NCI-H1417 (cell line): ENCODE data around the gene POLR2C.

Source experiments
- DNase-seq, 3 experiments: peaks; one replicate each; lab custom pipeline; 2025; lab: John Stamatoyannopoulos, UW

Gene POLR2C

GRCh38 chr16:57504001-57504400, 41.5 kb downstream of the POLR2C start:
- DNase-seq = peak in 1 of 3 experiments; percentile 35

GRCh38 chr16:57504491-57504890, 42.0 kb downstream of the POLR2C start:
- DNase-seq = no peak

GRCh38 chr16:57505169-57505568, 42.7 kb downstream of the POLR2C start:
- peak in 1 of 3 experiments; percentile 16 for DNase-seq

GRCh38 chr16:57507136-57508034, 44.9 kb downstream of the POLR2C start:
- peak; percentile 32 to 97 (median 94) for DNase-seq

- no peak for DNase-seq
Observed at GRCh38 chr16:57508035-57508425, 45.6 kb downstream of the POLR2C start.

- peak in 2 of 3 experiments; percentile 5 to 31 for DNase-seq
Observed at GRCh38 chr16:57509231-57509923, 46.9 kb downstream of the POLR2C start.

- DNase-seq = peak in 2 of 3 experiments; percentile 22 to 56
Observed at GRCh38 chr16:57510016-57510871, 47.8 kb downstream of the POLR2C start.

- DNase-seq = no peak
Observed at GRCh38 chr16:57512296-57513001, 50.0 kb downstream of the POLR2C start.

GRCh38 chr16:57513371-57514102, 51.1 kb downstream of the POLR2C start:
- DNase-seq = peak in 2 of 3 experiments; percentile 27 to 36

GRCh38 chr16:57514371-57514770, 51.9 kb downstream of the POLR2C start:
- DNase-seq = no peak

GRCh38 chr16:57514791-57515600, 52.5 kb downstream of the POLR2C start:
- DNase-seq = no peak

- DNase-seq = no peak
Observed at GRCh38 chr16:57516176-57516725, 53.8 kb downstream of the POLR2C start.

- DNase-seq = no peak
Observed at GRCh38 chr16:57516773-57517172, 54.3 kb downstream of the POLR2C start.

GRCh38 chr16:57517397-57518367, 55.2 kb downstream of the POLR2C start:
- no peak for DNase-seq

- DNase-seq = no peak
Observed at GRCh38 chr16:57518520-57518919, 56.0 kb downstream of the POLR2C start.

- no peak for DNase-seq
Observed at GRCh38 chr16:57518922-57519321, 56.4 kb downstream of the POLR2C start.

- DNase-seq = peak; percentile 53 to 84 (median 61)
Observed at GRCh38 chr16:57519796-57520360, 57.4 kb downstream of the POLR2C start.
